GM21619 (cell line): ENCODE data around the gene STK11.

ENCODE experiments used
- ATAC-seq: cut with Tn5 transposase; IDR thresholded peaks from one replicate; pipeline ENCODE4 v1.9.1; 2021; ENCODE audit not compliant: unreplicated experiment

STK11 gene

GRCh38 chr19:1224847-1225246 lies 19.3 kb downstream of the STK11 start:
- no peak for ATAC-seq

GRCh38 chr19:1225440-1226226 lies 20.1 kb downstream of the STK11 start:
- no peak for ATAC-seq

GRCh38 chr19:1226227-1226518 lies 20.6 kb downstream of the STK11 start:
- no peak for ATAC-seq

GRCh38 chr19:1226522-1227303 lies 21.1 kb downstream of the STK11 start:
- ATAC-seq, result no peak

GRCh38 chr19:1227304-1228054 lies 21.9 kb downstream of the STK11 start:
- ATAC-seq, result no peak

GRCh38 chr19:1228161-1228957 lies 22.8 kb downstream of the STK11 start:
- no peak for ATAC-seq

- ATAC-seq, result no peak
These were observed 23.7 kb downstream of the STK11 start for GRCh38 chr19:1229056-1229923.

- no peak for ATAC-seq
These were observed 24.6 kb downstream of the STK11 start for GRCh38 chr19:1229924-1230782.

GRCh38 chr19:1230783-1231489 lies 25.4 kb downstream of the STK11 start:
- ATAC-seq, result no peak

GRCh38 chr19:1231729-1232637 lies 26.4 kb downstream of the STK11 start:
- no peak for ATAC-seq

- no peak for ATAC-seq
These were observed 27.1 kb downstream of the STK11 start for GRCh38 chr19:1232652-1233072.

GRCh38 chr19:1233115-1233667 lies 27.6 kb downstream of the STK11 start:
- ATAC-seq, result no peak

- no peak for ATAC-seq
These were observed 28.7 kb downstream of the STK11 start for GRCh38 chr19:1234051-1234954.

- no peak for ATAC-seq
These were observed 29.4 kb downstream of the STK11 start for GRCh38 chr19:1234955-1235380.

- ATAC-seq, result no peak
These were observed 30.3 kb downstream of the STK11 start for GRCh38 chr19:1235625-1236538.
